ENCODE data around the gene ANO7.

DNA sequence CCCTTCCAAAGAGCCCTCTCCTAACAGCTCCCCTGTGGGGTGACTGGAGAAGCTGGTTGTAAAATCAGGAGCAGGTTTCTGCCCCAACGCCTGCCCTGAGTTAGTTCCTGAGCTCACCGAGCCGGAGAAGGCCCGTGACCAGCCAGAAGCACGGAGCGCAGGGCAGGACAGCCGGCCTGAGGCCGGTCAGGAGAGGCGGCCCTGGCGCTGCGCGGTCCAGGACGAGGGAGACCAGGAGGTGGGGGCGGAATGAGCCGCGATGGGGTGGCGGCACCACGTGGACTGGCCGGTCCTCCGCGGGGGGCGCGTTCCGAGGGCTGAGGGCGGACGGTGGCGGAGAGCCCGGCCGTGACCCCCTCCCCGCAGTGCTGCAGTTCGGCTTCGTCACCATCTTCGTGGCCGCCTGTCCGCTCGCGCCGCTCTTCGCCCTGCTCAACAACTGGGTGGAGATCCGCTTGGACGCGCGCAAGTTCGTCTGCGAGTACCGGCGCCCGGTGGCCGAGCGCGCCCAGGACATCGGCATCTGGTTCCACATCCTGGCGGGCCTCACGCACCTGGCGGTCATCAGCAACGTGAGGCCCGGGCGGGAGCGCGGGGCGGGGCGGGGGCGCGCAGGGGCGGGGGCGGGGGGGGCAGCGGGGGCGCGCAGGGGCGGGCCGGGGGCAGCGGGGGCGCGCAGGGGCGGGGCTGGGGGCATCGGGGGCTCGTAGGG lies 29.0 kb downstream of the ANO7 start:
- TF ChIP-seq, protein P1, sequence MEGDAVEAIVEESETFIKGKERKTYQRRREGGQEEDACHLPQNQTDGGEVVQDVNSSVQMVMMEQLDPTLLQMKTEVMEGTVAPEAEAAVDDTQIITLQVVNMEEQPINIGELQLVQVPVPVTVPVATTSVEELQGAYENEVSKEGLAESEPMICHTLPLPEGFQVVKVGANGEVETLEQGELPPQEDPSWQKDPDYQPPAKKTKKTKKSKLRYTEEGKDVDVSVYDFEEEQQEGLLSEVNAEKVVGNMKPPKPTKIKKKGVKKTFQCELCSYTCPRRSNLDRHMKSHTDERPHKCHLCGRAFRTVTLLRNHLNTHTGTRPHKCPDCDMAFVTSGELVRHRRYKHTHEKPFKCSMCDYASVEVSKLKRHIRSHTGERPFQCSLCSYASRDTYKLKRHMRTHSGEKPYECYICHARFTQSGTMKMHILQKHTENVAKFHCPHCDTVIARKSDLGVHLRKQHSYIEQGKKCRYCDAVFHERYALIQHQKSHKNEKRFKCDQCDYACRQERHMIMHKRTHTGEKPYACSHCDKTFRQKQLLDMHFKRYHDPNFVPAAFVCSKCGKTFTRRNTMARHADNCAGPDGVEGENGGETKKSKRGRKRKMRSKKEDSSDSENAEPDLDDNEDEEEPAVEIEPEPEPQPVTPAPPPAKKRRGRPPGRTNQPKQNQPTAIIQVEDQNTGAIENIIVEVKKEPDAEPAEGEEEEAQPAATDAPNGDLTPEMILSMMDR (IDR thresholded peaks at IDR 0.05; ENCODE audit: low read length), result no peak
- TF ChIP-seq EZH2 (IDR thresholded peaks at IDR 0.05; ENCODE audit: borderline replicate concordance, low read length), result no peak
